Measurements from ENCODE around the gene PSMG1. TPM values are rescaled to one million over a fixed set of nuclear protein-coding genes. Genes with fewer than 3 reads are reported as not detected.

The PSMG1 gene
- total and polyA plus RNA-seq, 2 of the 8 experiments (the other 6 are each of a cell fraction or from before 2014, with no cell fraction given), result 50.7 to 93.7 TPM

DNA sequence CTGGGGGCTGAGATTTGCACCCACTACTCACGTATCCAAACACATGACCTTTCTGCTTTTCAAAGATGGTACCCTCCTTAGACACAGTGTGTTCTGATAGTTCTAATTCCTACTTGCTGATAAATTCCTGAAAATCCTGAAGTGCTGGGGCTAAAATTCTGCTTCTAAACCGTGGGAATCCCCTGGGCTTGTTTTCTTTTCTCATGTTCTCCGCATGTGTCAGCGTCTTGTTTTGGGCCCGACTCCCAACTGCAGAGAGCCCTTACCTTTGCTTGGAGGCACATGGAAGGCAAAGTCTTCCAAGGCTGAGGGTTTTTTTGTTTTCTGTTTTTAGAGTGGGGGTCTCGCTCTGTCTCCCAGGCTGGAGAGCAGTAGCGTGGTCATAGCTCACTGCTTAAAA is 27.2 kb downstream of the PSMG1 start:
- ChIA-PET CTCF (ENCODE audit: partially characterized antibody) (no interaction called here), POLR2A (ENCODE audit: partially characterized antibody) (interaction anchor here (1.6 kb wide), 1 partner anchor 21 kb away, joined by 3 read pairs; no protein-coding TSS in a partner anchor)
- DNase-seq (ENCODE audit: low read depth in 1 of 2, low spot score in 2 of 2) (no peak), FAIRE-seq (no peak)
- WGBS, 2 experiments (ENCODE audit: extremely low coverage in 1 of 2, insufficient coverage in 1 of 2, insufficient read length in 1 of 2, insufficient replicate concordance in 2 of 2, low coverage in 1 of 2, low lambda C conversion rate in 2 of 2, missing lambda C conversion rate in 1 of 2), result 97% methylated on average over 6 of the region's 7 CpGs; no CpG with 5 or more reads in 1 of the 2 experiments
- Histone ChIP-seq H3K27ac (ENCODE audit: low read depth, low read length) (no peak overlapping the region), H3K79me2 (ENCODE audit: control insufficient read depth in 1 of 2, insufficient read depth in 2 of 2, low read length in 2 of 2) (no peaks in the 10 kb centered on the region), H3K36me3 (ENCODE audit: control insufficient read depth in 2 of 4, insufficient read depth in 4 of 4, low read length in 3 of 4) (no peaks in the 10 kb centered on the region), H3K79me1 (ENCODE audit: low read depth, low read length) (no peaks in the 10 kb centered on the region), H3K4ac (replicated peaks; ENCODE audit: insufficient read length, low read depth, low read length) (no peak overlapping the region), H4K91ac (replicated peaks; ENCODE audit: insufficient read length, low read length) (no peak overlapping the region), H3K27me3 (replicated peaks in 1 of 4; ENCODE audit: control insufficient read depth in 3 of 4, extremely low read depth in 1 of 4, insufficient read depth in 3 of 4, low read length in 3 of 4) (no peaks in the 10 kb centered on the region), H2BK12ac (ENCODE audit: low read depth, low read length) (no peak overlapping the region), H4K8ac (ENCODE audit: extremely low read depth, insufficient read depth, low read length) (no peak overlapping the region), H2BK120ac (replicated peaks; ENCODE audit: low read depth, low read length) (no peak overlapping the region), H3K9ac (replicated peaks in 1 of 4; ENCODE audit: extremely low read depth in 1 of 4, low read depth in 3 of 4, low read length in 3 of 4) (no peak overlapping the region), H2BK15ac (ENCODE audit: low read length) (no peak overlapping the region), H4K5ac (ENCODE audit: insufficient read length, low read depth, low read length) (no peak overlapping the region), H2AFZ (ENCODE audit: low read length) (no peak overlapping the region), H3K14ac (ENCODE audit: insufficient read length) (no peak overlapping the region), H2AK5ac (ENCODE audit: low read depth, low read length) (no peak overlapping the region), H3K23me2 (ENCODE audit: low read depth, low read length) (no peaks in the 10 kb centered on the region), H3K4me2 (ENCODE audit: insufficient read depth in 1 of 2, low read depth in 2 of 2, low read length in 2 of 2) (no peak overlapping the region), H3K18ac (ENCODE audit: extremely low read depth, low read length) (no peak overlapping the region), H3K23ac (ENCODE audit: insufficient read length) (no peak overlapping the region), H3K4me3 (ENCODE audit: extremely low read depth in 1 of 4, insufficient read depth in 2 of 4, low read depth in 3 of 4, low read length in 4 of 4) (no peak overlapping the region), H3K56ac (replicated peaks; ENCODE audit: insufficient read length, low read depth, low read length) (no peak overlapping the region), H2BK5ac (ENCODE audit: low read depth, low read length) (no peak overlapping the region), H3K9me3 (ENCODE audit: insufficient read depth in 2 of 2, low read depth in 1 of 2, low read length in 1 of 2) (peaks cover 4 to 14% of the 10 kb centered on the region in 2 experiments; a peak in 2 of 4 replicates), H2BK20ac (ENCODE audit: low read length) (no peak overlapping the region), H4K20me1 (replicated peaks in 1 of 2; ENCODE audit: control insufficient read depth in 1 of 2, insufficient read depth in 2 of 2, low read length in 2 of 2) (no peaks in the 10 kb centered on the region), H3K4me1 (replicated peaks in 1 of 4; ENCODE audit: control insufficient read depth in 3 of 4, insufficient read depth in 4 of 4, low read length in 3 of 4) (no peaks in the 10 kb centered on the region)
- no peak for TF ChIP-seq CTBP2 (IDR thresholded peaks at IDR 0.05; ENCODE audit: borderline replicate concordance, insufficient read depth, insufficient read length, low read length)
- TF ChIP-seq, protein P1, sequence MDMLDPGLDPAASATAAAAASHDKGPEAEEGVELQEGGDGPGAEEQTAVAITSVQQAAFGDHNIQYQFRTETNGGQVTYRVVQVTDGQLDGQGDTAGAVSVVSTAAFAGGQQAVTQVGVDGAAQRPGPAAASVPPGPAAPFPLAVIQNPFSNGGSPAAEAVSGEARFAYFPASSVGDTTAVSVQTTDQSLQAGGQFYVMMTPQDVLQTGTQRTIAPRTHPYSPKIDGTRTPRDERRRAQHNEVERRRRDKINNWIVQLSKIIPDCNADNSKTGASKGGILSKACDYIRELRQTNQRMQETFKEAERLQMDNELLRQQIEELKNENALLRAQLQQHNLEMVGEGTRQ (IDR thresholded peaks at IDR 0.05; ENCODE audit: low read length), result no peak
- TF ChIP-seq POU5F1 (IDR thresholded peaks at IDR 0.05; ENCODE audit: low read depth, low read length), result no peak
- TF ChIP-seq RXRA (IDR thresholded peaks at IDR 0.05; ENCODE audit: insufficient read depth, low read depth, low read length), result no peak
- TF ChIP-seq HDAC2 (IDR thresholded peaks at IDR 0.05; ENCODE audit: borderline replicate concordance in 1 of 2, low read depth in 2 of 2, low read length in 2 of 2), result no peak
- no peak for TF ChIP-seq TCF12 (IDR thresholded peaks at IDR 0.05; ENCODE audit: low read depth, low read length)
- no peak for TF ChIP-seq RNF2 (IDR thresholded peaks at IDR 0.05; ENCODE audit: borderline replicate concordance, low read depth, low read length, missing control alignments, poor library complexity, severe bottlenecking)
- TF ChIP-seq, protein P2, sequence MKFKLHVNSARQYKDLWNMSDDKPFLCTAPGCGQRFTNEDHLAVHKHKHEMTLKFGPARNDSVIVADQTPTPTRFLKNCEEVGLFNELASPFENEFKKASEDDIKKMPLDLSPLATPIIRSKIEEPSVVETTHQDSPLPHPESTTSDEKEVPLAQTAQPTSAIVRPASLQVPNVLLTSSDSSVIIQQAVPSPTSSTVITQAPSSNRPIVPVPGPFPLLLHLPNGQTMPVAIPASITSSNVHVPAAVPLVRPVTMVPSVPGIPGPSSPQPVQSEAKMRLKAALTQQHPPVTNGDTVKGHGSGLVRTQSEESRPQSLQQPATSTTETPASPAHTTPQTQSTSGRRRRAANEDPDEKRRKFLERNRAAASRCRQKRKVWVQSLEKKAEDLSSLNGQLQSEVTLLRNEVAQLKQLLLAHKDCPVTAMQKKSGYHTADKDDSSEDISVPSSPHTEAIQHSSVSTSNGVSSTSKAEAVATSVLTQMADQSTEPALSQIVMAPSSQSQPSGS (IDR thresholded peaks at IDR 0.05; ENCODE audit: low read length), result no peak
- TF ChIP-seq NRF1 (IDR thresholded peaks at IDR 0.05; ENCODE audit: low read depth, low read length), result no peak
- no peak for TF ChIP-seq PHF8 (conservative IDR thresholded peaks at IDR 0.05; ENCODE audit: low read depth, low read length)

Data from H1 (cell line).